VCaP (cell line): ENCODE results near the gene USP54.

Experiments
- H3K27ac ChIP-seq: fragments of 450-650 bp; 2 replicates; pipeline ENCODE4 v1.5.1; 2017
- CTCF ChIP-seq: fragments of 450-650 bp; conservative IDR thresholded peaks from 2 replicates; pipeline ENCODE4 v1.5.1; 2017; ENCODE audit warnings: mild to moderate bottlenecking, moderate library complexity

The USP54 gene

DNA sequence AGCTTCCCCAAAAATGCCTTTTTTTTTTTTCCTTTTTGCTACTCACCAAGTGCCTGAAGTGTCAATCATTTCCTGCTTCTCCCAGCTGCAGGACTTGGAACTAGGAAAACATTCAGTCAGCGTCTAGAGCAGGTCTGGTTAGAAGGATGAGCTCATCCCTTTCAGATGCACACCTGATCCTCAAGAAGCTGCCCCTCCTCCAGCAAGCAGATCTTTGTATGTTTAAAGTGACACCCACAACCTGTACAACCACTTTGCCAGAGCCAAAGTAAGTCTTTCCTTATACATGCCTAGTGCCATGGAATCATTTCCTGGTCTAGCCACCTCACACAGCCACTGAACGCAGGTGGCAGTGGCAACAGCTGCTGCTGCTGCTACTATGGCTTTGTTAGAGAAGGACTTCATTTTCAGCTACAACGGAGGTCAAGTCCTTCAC is 10.4 kb upstream of the USP54 start:
- peak overlapping the region; percentile 95 for H3K27ac ChIP-seq
- no peak for TF ChIP-seq CTCF

DNA sequence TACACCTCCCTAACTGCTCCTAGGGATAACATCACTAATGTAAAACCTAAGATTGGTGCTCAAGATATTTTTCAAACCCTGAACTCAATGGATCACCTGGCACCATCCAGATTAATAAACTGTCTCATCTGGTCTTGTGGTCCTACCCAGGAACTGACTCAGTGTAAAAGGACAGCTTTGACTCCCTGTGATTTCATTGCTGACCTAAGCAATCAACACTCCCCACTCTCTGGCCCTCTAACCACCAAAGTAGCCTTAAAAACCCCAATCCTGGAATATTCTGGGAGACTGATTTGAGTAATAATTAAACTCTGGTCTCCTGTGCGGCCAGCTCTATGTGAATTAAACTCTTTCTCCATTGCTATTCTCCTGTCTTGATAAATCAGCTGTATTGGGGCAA is 6.2 kb upstream of the USP54 start:
- no peak overlapping the region for H3K27ac ChIP-seq
- no peak for TF ChIP-seq CTCF

- peak overlapping the region; percentile 97 for H3K27ac ChIP-seq
- no peak for TF ChIP-seq CTCF
Observed at GRCh38 chr10:73593812-73594211, 2.7 kb upstream of the USP54 start.

GRCh38 chr10:73593110-73593509 is 2.0 kb upstream of the USP54 start:
- H3K27ac ChIP-seq, result peak overlapping the region; percentile 97
- no peak for TF ChIP-seq CTCF

GRCh38 chr10:73591935-73592699 is 975 bp upstream of the USP54 start:
- peak overlapping the region; percentile 97 for H3K27ac ChIP-seq
- no peak for TF ChIP-seq CTCF

DNA sequence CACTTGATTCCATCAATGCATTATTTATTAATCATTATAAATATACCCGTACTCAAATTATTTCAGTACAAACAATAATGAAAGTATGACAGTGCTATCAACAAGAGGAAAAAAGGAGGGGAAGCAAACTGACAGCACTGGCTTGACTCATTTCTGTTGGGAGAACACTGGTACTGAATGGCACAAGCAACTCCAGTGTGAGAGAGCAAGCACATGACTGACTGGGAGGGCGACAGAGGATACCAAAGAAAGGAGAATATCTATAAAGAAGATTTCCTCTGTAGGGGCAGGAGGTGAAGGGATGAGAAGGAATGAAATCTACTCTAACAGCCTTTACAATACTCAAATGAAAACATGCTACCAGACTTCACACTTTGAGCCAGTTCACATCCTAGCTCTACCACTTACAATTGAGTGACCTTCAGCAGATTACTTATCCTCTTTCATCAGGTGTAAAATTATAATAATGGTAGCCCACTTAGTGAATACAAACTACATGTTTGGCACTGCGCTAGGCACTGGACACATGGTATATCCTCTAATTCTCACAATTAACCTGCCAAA is 1.5 kb downstream of the USP54 start:
- TF ChIP-seq CTCF, result no peak
- peak overlapping the region; percentile 97 for H3K27ac ChIP-seq

DNA sequence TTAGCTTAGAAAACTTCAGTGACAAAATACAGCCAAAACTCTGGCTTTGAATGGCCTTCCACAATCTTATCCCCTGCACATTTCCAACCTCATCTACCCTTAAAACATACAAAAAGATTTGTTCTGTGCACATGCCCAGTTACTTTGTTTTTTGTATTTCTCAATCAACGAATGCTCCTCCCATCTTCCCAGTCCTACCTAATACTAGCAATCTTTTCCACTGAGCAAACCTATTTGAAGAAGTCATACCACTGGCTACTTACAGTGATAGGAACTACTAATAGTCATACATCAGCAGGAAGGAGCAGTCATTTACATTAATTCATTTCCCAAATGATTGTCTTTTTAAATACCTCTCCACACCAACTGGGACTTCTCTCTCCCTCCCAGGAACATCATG is 2.5 kb downstream of the USP54 start:
- peak overlapping the region; percentile 97 for H3K27ac ChIP-seq

More for the DNA sequence above, 2.5 kb downstream of the USP54 start:
- TF ChIP-seq CTCF, result no peak
